Upper lobe of left lung (tissue), 4 donors: ENCODE measurements around the gene DNAJC8.

ENCODE experiments used
- EP300 ChIP-seq, 4 donors: sonication (generic); formaldehyde crosslinking; IDR thresholded peaks; one replicate each; pipeline ENCODE4 v1.5.1; 2017; ENCODE audit warnings: antibody characterized with exemption in 4 of 4, control low read depth in 2 of 4
- POLR2A ChIP-seq, 4 donors: fragments of 450-650 bp; IDR thresholded peaks; one replicate each; pipeline ENCODE4 v1.5.1; 2016 to 2017; ENCODE audit warnings: antibody characterized with exemption in 4 of 4, mild to moderate bottlenecking in 2 of 4
- TF ChIP-seq, protein P1 (sequence below), 6 experiments: fragments of 450-650 bp in 4 of 6; fragments of 200-600 bp in 2 of 6; sonication (generic) in 2 of 6; IDR thresholded peaks; one replicate each; pipeline ENCODE4 v1.5.1; 2016 to 2019; ENCODE audit warnings: antibody characterized with exemption in 6 of 6

GRCh38 chr1:28157894-28158293, 74.9 kb downstream of the DNAJC8 start:
- TF ChIP-seq EP300 (IDR thresholded peaks at IDR 0.05) (no peak), POLR2A (IDR thresholded peaks at IDR 0.05) (no peak)
- TF ChIP-seq, protein P1, sequence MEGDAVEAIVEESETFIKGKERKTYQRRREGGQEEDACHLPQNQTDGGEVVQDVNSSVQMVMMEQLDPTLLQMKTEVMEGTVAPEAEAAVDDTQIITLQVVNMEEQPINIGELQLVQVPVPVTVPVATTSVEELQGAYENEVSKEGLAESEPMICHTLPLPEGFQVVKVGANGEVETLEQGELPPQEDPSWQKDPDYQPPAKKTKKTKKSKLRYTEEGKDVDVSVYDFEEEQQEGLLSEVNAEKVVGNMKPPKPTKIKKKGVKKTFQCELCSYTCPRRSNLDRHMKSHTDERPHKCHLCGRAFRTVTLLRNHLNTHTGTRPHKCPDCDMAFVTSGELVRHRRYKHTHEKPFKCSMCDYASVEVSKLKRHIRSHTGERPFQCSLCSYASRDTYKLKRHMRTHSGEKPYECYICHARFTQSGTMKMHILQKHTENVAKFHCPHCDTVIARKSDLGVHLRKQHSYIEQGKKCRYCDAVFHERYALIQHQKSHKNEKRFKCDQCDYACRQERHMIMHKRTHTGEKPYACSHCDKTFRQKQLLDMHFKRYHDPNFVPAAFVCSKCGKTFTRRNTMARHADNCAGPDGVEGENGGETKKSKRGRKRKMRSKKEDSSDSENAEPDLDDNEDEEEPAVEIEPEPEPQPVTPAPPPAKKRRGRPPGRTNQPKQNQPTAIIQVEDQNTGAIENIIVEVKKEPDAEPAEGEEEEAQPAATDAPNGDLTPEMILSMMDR (IDR thresholded peaks at IDR 0.05) = no peak
